Measurements from ENCODE around the gene OR2W3.
A peak's percentile ranks its signal among the peaks of the same experiment; 100 is the strongest.

Gene OR2W3

GRCh38 chr1:247895163-247895637, at the start of gene OR2W3:
Gene OR2W3, plus strand, starts transcription at chr1:247895587. Its CDS starts 0 bp downstream, at chr1:247895587.
- no peak for DNase-seq (ENCODE audit: low spot score)

DNA sequence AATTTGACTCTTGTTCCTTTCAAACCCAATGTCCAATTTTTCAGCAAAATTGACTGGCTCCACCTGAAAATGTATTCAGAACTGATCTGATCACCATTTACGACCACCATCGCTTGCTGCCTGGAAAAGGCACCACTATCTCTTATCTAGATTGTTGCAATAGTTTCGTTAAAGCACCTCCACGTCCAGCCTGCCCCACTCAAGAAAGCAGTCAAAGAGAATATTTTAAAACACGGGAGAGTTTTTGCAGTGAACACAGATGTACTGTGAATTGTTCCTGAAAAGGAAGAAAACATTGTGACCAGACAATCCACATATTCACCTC, 49.7 kb upstream of the OR2W3 start:
- no peak for DNase-seq (ENCODE audit: low spot score)

DNA sequence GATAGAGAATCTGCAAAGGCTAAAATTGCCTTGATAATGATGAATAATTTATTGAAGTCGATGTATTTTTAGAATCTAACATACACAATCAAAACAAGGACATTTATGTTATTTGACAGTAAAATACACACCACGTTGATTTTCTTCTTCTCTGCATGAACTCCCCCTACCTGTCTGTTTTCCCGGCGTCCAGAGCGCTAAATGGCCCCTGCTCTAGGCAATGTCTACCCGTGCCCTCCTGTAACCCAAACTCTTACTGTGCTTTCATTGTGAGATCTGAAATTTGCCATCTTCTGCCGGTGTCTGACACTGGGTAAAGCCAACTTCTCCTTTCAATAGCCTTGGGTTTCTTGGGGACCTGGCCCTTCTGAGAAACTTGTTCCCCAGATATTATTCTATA, 47.0 kb upstream of the OR2W3 start:
- DNase-seq (ENCODE audit: low spot score): no peak

DNA sequence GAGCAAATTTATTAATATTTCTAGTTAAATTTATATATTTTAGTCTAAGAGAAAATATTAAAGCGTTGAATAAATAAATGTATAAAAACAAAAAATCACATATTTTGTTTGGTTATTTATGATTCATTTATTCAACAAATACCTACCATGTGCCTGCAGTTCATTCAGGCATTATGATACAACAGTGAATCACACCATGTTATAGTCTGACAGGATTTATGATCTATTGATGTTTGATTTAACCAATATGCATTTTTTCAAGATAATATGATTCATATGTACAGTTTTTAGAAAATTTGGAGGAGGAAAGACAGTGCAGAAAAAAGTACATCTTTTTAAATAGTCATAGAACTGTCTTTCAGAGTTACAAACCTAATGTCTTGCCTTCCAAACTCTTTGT, 45.8 kb upstream of the OR2W3 start:
- no peak for DNase-seq (ENCODE audit: low spot score)

DNA sequence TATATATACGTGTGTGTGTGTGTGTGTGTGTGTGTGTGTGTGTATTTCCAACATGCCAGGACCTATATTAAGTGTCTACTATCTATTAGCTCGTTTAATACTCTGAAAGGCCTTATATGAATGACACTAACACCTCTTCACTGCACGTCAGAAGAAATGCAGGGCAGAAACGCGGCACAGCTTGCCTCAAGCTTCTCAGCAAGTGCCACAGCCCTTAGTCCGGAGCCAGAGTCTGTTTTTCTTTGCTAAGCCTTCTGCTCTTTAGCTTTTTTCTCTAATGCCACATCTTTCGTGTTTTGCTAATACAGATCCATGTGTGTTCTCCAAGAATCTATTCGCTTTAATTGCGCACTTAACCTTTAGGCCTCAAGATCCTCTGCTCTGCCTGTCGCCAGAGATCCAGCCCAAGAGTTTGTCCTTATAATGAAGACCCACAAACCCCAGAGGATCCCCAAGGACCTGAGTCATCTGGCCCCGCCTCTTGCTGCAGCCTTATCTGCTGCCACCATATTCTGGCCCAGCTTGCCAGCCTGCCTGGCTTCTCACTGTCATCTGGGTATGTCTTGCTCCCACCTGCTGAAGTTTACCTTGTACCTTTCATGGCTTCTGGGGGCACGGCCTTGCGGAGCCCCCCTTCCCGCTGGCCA, 40.4 kb upstream of the OR2W3 start:
- DNase-seq (ENCODE audit: low spot score): no peak

GRCh38 chr1:247855911-247856310, 39.5 kb upstream of the OR2W3 start:
- no peak for DNase-seq (ENCODE audit: low spot score)

DNA sequence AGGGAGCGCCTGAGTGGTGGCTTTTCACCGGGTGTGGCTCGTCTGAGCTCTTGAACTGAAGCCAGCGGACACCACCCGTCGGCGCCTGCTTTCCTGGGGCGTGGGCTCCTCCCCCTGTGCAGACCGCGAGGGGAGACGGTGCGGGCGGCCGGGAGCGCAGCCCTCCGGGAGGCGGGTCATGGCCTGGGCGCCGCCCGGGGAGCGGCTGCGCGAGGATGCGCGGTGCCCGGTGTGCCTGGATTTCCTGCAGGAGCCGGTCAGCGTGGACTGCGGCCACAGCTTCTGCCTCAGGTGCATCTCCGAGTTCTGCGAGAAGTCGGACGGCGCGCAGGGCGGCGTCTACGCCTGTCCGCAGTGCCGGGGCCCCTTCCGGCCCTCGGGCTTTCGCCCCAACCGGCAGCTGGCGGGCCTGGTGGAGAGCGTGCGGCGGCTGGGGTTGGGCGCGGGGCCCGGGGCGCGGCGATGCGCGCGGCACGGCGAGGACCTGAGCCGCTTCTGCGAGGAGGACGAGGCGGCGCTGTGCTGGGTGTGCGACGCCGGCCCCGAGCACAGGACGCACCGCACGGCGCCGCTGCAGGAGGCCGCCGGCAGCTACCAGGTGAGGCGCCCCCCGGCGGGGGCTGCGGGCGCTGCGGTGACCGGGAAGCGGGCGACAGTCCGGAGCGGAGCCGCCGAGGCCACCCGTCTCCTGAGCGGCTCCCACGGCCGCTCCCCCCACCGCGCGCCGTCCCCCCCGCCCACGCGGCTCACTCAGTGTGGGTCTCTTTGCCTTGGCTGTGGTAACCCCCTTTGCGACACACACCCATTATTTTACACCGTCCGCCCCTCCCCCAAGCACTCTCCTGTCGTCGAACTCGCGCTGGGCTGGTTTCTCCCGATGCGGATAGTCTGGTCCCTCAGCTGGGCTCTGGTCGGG, 38.1 kb upstream of the OR2W3 start, which contains the start of gene TRIM58:
TSS of gene TRIM58 (plus strand) at position 119 of the 916 bp plus-strand sequence. CDS start at position 179, 60 bp downstream.
- DNase-seq (ENCODE audit: low spot score): no peak

- no peak for DNase-seq (ENCODE audit: low spot score)
These were observed 37.3 kb upstream of the OR2W3 start for GRCh38 chr1:247857985-247858619.

DNA sequence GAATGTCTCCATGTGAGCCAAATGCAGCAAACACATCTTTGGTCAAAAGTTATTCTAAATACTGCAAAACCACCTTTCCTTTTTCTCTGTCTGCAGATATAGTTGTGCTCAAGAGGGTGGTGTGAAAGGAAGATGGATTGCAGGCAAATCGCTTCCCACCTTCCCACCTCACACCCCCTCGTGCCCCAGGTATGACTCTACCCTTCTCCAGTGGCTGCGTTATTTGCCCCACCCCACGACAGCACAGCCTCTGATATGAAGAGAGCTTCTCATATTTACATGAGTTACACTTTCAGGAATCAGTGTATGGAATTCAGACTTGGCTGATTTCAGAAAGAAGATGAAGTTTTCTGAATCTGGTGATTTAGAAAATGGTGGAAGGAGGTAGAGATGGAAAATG, 32.6 kb upstream of the OR2W3 start:
- DNase-seq (ENCODE audit: low spot score): no peak

GRCh38 chr1:247864644-247865043, 30.7 kb upstream of the OR2W3 start:
- DNase-seq (ENCODE audit: low spot score): no peak

GRCh38 chr1:247865416-247865815, 30.0 kb upstream of the OR2W3 start:
- no peak for DNase-seq (ENCODE audit: low spot score)

GRCh38 chr1:247883346-247883745, 12.0 kb upstream of the OR2W3 start:
- no peak for DNase-seq (ENCODE audit: low spot score)

DNA sequence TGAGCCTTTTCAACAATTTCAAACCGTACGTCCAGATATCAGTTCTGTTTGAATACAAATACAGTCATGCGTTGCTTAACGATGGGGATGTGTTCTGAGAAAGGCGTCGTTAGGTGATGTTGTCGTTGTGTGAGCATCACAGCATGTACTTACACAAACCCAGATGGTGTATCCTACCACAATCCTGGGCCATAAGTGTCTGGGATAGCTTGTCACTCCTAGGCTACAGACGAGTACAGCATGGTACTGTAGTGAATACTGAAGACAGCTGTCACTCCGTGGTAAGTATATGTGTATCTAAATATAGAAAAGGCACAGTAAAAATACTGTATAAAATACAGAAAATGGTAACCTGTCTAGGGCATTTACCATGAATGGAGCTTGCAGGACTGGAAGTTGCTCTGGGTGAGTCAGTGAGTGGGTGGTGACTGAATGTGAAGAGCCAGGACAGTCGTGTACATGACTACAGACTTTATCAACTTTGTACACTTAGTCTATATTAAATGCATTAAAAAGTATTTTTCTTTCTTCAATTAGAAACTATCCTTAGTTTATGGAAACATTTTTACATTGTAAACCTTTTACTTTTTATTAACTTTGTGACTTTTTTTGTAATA, 10.5 kb upstream of the OR2W3 start:
- no peak for DNase-seq (ENCODE audit: low spot score)

DNA sequence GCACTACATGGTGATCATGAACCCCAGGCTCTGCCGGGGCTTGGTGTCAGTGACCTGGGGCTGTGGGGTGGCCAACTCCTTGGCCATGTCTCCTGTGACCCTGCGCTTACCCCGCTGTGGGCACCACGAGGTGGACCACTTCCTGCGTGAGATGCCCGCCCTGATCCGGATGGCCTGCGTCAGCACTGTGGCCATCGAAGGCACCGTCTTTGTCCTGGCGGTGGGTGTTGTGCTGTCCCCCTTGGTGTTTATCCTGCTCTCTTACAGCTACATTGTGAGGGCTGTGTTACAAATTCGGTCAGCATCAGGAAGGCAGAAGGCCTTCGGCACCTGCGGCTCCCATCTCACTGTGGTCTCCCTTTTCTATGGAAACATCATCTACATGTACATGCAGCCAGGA, 589 bp downstream of the OR2W3 start:
- no peak for DNase-seq (ENCODE audit: low spot score)

DNA sequence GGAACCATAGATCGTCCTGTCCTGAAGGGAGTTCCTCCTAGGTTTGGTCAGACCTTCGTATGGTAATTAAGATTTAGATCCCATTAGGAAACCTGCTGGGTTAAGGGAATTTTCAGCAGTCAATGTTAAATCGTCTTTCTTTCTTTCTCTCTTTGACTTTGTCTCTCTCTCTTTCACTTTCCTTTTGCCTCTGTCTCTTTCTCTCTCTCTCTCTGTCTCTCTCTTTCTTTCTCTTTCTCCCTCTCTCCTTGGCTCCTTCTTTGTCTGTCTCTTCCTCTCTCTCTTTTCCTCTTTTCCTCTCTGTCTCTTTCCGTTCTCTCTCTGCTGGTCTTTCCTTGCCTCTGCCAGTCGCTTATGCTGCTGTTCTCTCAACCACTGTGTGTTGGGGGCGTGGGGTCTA, 8.7 kb downstream of the OR2W3 start:
- DNase-seq (ENCODE audit: low spot score): no peak

DNA sequence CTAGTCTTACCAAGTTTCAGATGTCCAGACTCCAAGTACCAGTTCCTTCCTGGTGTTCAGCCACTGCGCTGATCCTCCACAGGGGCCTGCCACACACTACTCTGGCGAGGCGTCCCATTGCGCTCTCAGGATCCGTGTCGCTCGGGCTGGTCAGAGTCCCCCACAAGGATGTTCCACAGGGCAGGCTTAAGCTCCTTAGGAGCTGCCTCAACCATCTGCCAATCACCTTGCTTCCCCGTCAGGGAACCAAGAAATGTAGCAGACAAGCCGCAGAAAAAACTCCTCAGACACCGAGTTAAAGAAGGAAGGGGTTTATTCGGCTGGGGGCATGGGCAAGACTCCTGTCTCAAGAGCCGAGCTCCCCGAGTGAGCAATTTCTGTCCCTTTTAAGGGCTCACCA, 9.8 kb downstream of the OR2W3 start:
- DNase-seq (ENCODE audit: low spot score): no peak

DNA sequence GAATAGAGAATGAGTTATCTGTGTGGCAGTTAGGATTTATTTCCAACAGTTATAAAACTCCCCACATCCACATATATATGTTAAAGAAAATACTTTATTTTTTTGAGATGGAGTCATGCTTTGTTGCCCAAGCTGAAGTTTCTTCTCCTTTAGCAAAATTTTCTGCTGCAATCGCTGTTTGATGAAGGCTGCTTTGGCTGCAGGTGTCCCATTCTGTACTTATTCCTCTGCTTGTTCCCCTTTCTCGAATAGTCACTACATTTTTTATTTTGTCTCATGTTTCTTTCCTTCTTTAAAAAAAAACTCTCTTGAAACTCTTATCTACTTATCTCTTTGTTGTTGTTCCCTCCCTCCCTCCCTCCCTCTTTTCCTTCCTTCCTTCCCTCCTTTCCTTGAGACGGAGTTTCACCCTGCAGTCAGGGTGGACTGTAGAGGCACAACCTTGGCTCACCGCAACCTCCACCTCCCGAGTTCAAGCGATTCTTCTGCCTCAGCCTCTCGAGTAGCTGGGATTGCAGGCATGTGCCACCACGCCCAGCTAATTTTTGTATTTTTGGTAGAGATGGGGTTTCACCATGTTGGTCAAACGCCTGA, 10.6 kb downstream of the OR2W3 start:
- no peak for DNase-seq (ENCODE audit: low spot score)

- DNase-seq (ENCODE audit: low spot score): peak; percentile 2
These were observed 11.2 kb downstream of the OR2W3 start for GRCh38 chr1:247906504-247907047.

GRCh38 chr1:247908766-247909165, 13.4 kb downstream of the OR2W3 start:
- DNase-seq (ENCODE audit: low spot score): no peak

DNA sequence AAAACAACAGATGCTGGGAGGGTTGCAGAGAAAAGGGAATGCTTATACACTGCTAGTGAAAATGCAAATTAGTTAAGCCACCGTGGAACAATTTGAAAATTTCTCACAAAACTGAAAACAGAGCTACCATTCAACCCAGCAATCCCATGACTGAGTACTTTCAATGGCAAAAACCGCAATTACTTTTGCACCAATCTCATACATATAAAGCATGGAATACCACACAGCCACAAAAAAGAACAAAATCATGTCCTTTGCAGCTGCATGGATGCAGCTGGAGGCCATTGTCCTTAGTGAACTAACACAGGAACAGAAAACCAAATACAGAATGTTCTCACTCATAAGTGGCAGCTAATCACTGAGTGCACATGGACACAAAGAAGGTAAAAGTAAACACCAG, 18.4 kb downstream of the OR2W3 start:
- no peak for DNase-seq (ENCODE audit: low spot score)

- DNase-seq (ENCODE audit: low spot score): no peak
These were observed 19.7 kb downstream of the OR2W3 start for GRCh38 chr1:247914941-247915662.

All from putamen (tissue), 1 donor.